Endothelial cell (in vitro differentiated cells): ENCODE measurements around the gene ARHGAP44. TPM values are rescaled to one million over a fixed set of nuclear protein-coding genes. Genes with fewer than 3 reads are reported as not detected.

Experiments used
- DNase-seq: peaks from one replicate; pipeline ENCODE4 v3.0.0; 2021; ENCODE audit warnings: low spot score
- H3K27ac Mint-ChIP-seq: one replicate; pipeline ENCODE4 v1.8.0; 2021; ENCODE audit warnings: mixed read lengths, inconsistent platforms; ENCODE audit not compliant: unreplicated experiment
- H3K27me3 Mint-ChIP-seq: one replicate; pipeline ENCODE4 v1.8.0; 2021; ENCODE audit warnings: mild to moderate bottlenecking, moderate library complexity, mixed read lengths, inconsistent platforms; ENCODE audit not compliant: unreplicated experiment
- H3K36me3 Mint-ChIP-seq: one replicate; pipeline ENCODE4 v1.8.0; 2021; ENCODE audit warnings: mild to moderate bottlenecking, low read depth, mixed read lengths, inconsistent platforms; ENCODE audit not compliant: unreplicated experiment
- H3K4me1 Mint-ChIP-seq: one replicate; pipeline ENCODE4 v1.8.0; 2021; ENCODE audit warnings: mild to moderate bottlenecking, mixed read lengths, inconsistent platforms; ENCODE audit not compliant: unreplicated experiment
- H3K4me3 Mint-ChIP-seq: one replicate; pipeline ENCODE4 v1.8.0; 2021; ENCODE audit warnings: mild to moderate bottlenecking, mixed read lengths, inconsistent platforms; ENCODE audit not compliant: unreplicated experiment
- H3K9me3 Mint-ChIP-seq: one replicate; pipeline ENCODE4 v1.8.0; 2021; ENCODE audit warnings: mixed read lengths, inconsistent platforms; ENCODE audit not compliant: unreplicated experiment
- total RNA-seq: library from RNA; stranded (reverse); fragmentation: NEBNext Ultra II Directional; extraction: Animal tissue kit (Norgen Biotek cat#: 25700); gene quantifications from one replicate; pipeline ENCODE4 v1.2.1, GENCODE V29; 2021; ENCODE audit not compliant: unreplicated experiment
- TF ChIP-seq, protein P1 (sequence below): fragments of 200-600 bp; sonication (generic); IDR thresholded peaks from one replicate; pipeline ENCODE4 v1.5.0; 2021; ENCODE audit warnings: antibody characterized with exemption; ENCODE audit not compliant: unreplicated experiment

ARHGAP44 gene
- total RNA-seq, 1 donor from 2014 or later: 11.5 TPM

DNA sequence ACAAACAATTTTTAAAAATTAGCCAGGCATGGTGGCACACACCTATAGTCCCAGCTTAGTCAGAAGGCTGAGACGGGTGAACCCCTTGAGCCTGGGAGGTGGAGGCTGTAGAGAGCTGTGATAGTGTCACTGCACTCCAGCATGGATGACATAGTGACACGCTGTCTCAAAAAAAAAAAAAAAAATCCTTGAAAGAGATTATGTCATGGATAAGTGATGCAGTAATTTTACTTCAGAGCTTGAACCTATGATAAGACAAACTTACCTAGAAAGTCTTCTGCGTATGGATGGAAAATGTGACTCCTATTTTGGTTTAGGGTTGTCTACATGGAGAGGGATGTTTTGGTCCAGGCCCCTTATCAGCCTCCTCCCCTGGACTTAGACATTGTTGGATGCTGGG, 176.7 kb downstream of the ARHGAP44 start:
- TF ChIP-seq, protein P1, sequence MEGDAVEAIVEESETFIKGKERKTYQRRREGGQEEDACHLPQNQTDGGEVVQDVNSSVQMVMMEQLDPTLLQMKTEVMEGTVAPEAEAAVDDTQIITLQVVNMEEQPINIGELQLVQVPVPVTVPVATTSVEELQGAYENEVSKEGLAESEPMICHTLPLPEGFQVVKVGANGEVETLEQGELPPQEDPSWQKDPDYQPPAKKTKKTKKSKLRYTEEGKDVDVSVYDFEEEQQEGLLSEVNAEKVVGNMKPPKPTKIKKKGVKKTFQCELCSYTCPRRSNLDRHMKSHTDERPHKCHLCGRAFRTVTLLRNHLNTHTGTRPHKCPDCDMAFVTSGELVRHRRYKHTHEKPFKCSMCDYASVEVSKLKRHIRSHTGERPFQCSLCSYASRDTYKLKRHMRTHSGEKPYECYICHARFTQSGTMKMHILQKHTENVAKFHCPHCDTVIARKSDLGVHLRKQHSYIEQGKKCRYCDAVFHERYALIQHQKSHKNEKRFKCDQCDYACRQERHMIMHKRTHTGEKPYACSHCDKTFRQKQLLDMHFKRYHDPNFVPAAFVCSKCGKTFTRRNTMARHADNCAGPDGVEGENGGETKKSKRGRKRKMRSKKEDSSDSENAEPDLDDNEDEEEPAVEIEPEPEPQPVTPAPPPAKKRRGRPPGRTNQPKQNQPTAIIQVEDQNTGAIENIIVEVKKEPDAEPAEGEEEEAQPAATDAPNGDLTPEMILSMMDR: no peak
- peaks cover 11% of the 10 kb centered on the region for H3K36me3 Mint-ChIP-seq
- H3K4me3 Mint-ChIP-seq: no peak overlapping the region
- no peak overlapping the region for H3K27ac Mint-ChIP-seq
- H3K4me1 Mint-ChIP-seq: peaks cover 6% of the 10 kb centered on the region
- DNase-seq: no peak
- H3K9me3 Mint-ChIP-seq: no peaks in the 10 kb centered on the region
- peaks cover 3% of the 10 kb centered on the region for H3K27me3 Mint-ChIP-seq

DNA sequence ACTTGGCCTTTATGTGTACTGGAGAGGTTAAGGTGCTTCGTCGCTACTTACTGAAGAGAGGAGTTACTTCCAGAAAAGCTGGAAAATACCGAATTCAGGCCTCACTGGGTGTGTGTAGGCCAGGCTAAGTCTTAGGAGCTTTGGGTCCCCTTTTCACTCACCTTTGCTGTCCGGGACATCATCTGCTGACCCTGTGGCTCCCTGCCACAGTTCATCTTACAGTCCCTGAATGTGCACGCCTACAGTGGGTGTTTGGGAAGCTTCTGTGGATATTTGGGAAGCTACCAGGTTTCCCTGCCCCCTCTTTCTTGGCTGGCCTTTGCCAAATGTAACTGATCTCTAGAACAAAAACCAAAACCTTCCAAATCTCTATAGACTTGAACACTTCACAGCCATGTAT, 177.1 kb downstream of the ARHGAP44 start:
- no peaks in the 10 kb centered on the region for H3K9me3 Mint-ChIP-seq
- no peak overlapping the region for H3K27ac Mint-ChIP-seq
- TF ChIP-seq, protein P1: no peak
- peaks cover 6% of the 10 kb centered on the region for H3K4me1 Mint-ChIP-seq
- peaks cover 11% of the 10 kb centered on the region for H3K36me3 Mint-ChIP-seq
- no peak for DNase-seq
- H3K4me3 Mint-ChIP-seq: no peak overlapping the region
- H3K27me3 Mint-ChIP-seq: peaks cover 3% of the 10 kb centered on the region

DNA sequence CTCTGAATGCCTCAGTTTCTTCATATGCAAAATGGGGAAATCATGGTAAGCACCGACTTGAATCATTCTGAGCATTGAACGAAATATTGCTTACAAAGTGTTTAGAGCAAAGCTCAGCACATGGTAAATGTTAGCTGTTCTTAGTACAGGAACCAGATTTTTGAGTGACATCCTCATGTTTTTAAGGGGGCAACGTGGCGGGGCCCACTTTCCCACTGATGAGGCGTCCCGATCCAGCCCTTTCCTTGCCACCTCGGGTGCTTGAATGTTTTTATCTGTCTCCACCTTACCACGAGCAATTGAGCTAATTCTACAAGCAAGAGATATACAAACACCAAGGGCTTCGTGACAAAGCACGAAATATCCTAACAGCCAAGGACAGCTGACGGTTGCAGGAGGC, 178.7 kb downstream of the ARHGAP44 start:
- peaks cover 3% of the 10 kb centered on the region for H3K36me3 Mint-ChIP-seq

DNA sequence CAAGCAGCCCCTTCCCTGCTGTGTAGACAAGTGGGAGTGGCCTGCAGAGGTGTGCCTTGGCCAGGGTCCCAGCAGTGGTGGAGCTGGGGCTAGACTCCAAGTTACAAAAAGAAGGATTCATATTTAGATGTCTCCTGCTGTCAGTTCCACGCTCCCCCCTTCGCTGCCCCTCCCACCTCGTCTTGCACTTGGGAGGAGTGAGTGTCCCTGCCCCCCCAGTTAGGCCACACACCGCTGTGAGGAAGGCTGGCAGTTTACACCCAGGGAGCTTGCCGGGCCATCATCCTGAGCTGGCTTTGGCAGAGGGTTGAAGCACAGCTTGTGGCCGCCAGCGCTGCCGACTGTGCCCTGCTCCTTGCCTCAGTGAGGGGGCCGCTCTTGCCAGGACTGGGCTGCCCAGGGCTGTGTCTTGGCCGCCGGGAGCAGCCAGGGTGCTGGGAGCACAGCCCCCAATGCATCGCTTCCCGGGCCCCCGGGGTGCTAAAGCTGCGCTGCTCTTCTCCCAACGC, 184.3 kb downstream of the ARHGAP44 start:
- peaks cover 1% of the 10 kb centered on the region for H3K27me3 Mint-ChIP-seq

More for the DNA sequence above, 178.7 kb downstream of the ARHGAP44 start:
- TF ChIP-seq, protein P1: no peak
- Mint-ChIP-seq H3K27ac (no peak overlapping the region), H3K27me3 (peaks cover 4% of the 10 kb centered on the region), H3K4me3 (no peak overlapping the region), H3K9me3 (no peaks in the 10 kb centered on the region), H3K4me1 (peaks cover 6% of the 10 kb centered on the region)
- no peak for DNase-seq

DNA sequence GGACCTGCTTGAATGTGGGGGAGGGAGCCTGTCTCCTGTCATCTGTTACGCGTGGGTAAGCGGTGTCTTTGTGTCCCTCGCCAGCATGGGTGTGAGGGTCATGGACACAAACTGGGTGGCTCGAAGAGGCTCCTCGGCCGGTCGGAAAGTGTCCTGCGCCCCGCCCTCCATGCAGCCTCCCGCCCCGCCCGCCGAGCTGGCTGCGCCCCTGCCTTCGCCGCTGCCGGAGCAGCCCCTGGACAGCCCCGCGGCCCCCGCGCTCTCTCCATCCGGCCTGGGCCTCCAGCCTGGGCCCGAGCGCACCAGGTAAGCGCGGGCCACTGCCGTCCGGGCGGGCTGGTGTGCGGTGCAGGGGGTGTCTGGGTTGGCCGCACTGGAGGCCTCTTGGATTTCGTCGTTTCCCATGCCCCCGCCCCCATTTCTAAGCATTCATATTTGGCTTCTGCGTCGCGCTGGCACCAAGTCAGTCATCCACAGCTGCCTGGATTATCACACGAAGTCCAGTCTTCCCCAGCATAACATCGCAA, 184.8 kb downstream of the ARHGAP44 start:
- Mint-ChIP-seq H3K9me3 (no peaks in the 10 kb centered on the region), H3K27ac (no peak overlapping the region), H3K27me3 (peaks cover 1% of the 10 kb centered on the region), H3K36me3 (peaks cover 4% of the 10 kb centered on the region), H3K4me1 (peaks cover 9% of the 10 kb centered on the region), H3K4me3 (no peak overlapping the region)
- TF ChIP-seq, protein P1: no peak
- peak; percentile 22 for DNase-seq

More for the DNA sequence above, 184.3 kb downstream of the ARHGAP44 start:
- DNase-seq: no peak
- peaks cover 4% of the 10 kb centered on the region for H3K36me3 Mint-ChIP-seq
- no peaks in the 10 kb centered on the region for H3K9me3 Mint-ChIP-seq
- TF ChIP-seq, protein P1: no peak
- peaks cover 9% of the 10 kb centered on the region for H3K4me1 Mint-ChIP-seq
- H3K27ac Mint-ChIP-seq: no peak overlapping the region
- H3K4me3 Mint-ChIP-seq: no peak overlapping the region
